Measurements from ENCODE around the gene SDCBP2. TPM values are rescaled to one million over a fixed set of nuclear protein-coding genes. Genes with fewer than 3 reads are reported as not detected.

The SDCBP2 gene
- total and polyA plus RNA-seq, 2 of the 8 experiments (the other 6 are each of a cell fraction or from before 2014, with no cell fraction given), result 4.2 to 6.7 TPM

DNA sequence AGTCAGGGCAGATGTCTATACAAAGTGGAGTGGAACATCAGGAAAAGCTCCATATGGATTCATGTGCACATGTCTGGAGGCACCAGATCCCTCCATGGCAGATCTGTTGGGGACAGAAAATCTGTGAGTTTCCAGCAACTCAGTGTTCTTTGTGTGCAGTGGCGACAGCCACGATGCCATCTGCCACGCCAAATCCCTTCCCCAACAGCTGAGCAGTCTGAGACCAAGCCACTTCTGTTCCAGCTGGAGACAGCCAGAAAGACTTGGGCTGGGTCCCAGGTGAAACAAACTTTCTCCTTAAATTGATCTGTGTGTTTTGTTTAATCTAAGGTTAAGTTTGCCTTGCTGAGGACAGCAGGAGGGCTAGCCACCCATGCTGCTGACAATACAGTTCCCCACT, 41.0 kb upstream of the SDCBP2 start:
- Histone ChIP-seq H3K36me3 (ENCODE audit: control insufficient read depth in 2 of 4, insufficient read depth in 4 of 4, low read length in 3 of 4) (peaks cover 6 to 47% (median 20%) of the 10 kb centered on the region in 4 experiments), H2BK12ac (ENCODE audit: low read depth, low read length) (no peak overlapping the region), H3K79me2 (ENCODE audit: control insufficient read depth in 1 of 2, insufficient read depth in 2 of 2, low read length in 2 of 2) (peaks cover 0 to 16% of the 10 kb centered on the region in 2 experiments; a peak in 2 of 4 replicates), H2AFZ (ENCODE audit: low read length) (no peak overlapping the region), H3K23me2 (ENCODE audit: low read depth, low read length) (no peaks in the 10 kb centered on the region), H3K56ac (replicated peaks; ENCODE audit: insufficient read length, low read depth, low read length) (no peak overlapping the region), H4K20me1 (replicated peaks in 1 of 2; ENCODE audit: control insufficient read depth in 1 of 2, insufficient read depth in 2 of 2, low read length in 2 of 2) (peaks cover 8 to 16% of the 10 kb centered on the region in 2 experiments), H3K23ac (ENCODE audit: insufficient read length) (no peak overlapping the region), H3K4me3 (ENCODE audit: extremely low read depth in 1 of 4, insufficient read depth in 2 of 4, low read depth in 3 of 4, low read length in 4 of 4) (no peak overlapping the region), H4K5ac (ENCODE audit: insufficient read length, low read depth, low read length) (no peak overlapping the region), H3K27ac (ENCODE audit: low read depth, low read length) (no peak overlapping the region), H3K4ac (replicated peaks; ENCODE audit: insufficient read length, low read depth, low read length) (no peak overlapping the region), H2BK120ac (replicated peaks; ENCODE audit: low read depth, low read length) (no peak overlapping the region), H3K4me1 (replicated peaks in 1 of 4; ENCODE audit: control insufficient read depth in 3 of 4, insufficient read depth in 4 of 4, low read length in 3 of 4) (no peaks in the 10 kb centered on the region), H3K79me1 (ENCODE audit: low read depth, low read length) (0 out of 2 replicates have a peak, but pooled peaks cover 4% of the 10 kb centered on the region), H3K14ac (ENCODE audit: insufficient read length) (no peak overlapping the region), H2BK15ac (ENCODE audit: low read length) (no peak overlapping the region), H3K9me3 (ENCODE audit: insufficient read depth in 2 of 2, low read depth in 1 of 2, low read length in 1 of 2) (no peaks in the 10 kb centered on the region), H3K4me2 (ENCODE audit: insufficient read depth in 1 of 2, low read depth in 2 of 2, low read length in 2 of 2) (no peak overlapping the region), H2AK5ac (ENCODE audit: low read depth, low read length) (no peak overlapping the region), H3K18ac (ENCODE audit: extremely low read depth, low read length) (no peak overlapping the region), H3K9ac (replicated peaks in 1 of 4; ENCODE audit: extremely low read depth in 1 of 4, low read depth in 3 of 4, low read length in 3 of 4) (0 out of 7 replicates have a peak overlapping the region, but pooled peaks of 1 of the 4 experiments have one; percentile 11), H3K27me3 (replicated peaks in 1 of 4; ENCODE audit: control insufficient read depth in 3 of 4, extremely low read depth in 1 of 4, insufficient read depth in 3 of 4, low read length in 3 of 4) (no peaks in the 10 kb centered on the region), H2BK5ac (ENCODE audit: low read depth, low read length) (no peak overlapping the region), H2BK20ac (ENCODE audit: low read length) (no peak overlapping the region), H4K8ac (ENCODE audit: extremely low read depth, insufficient read depth, low read length) (no peak overlapping the region), H4K91ac (replicated peaks; ENCODE audit: insufficient read length, low read length) (no peak overlapping the region)
- WGBS, 2 experiments (ENCODE audit: extremely low coverage in 1 of 2, insufficient coverage in 1 of 2, insufficient read length in 1 of 2, insufficient replicate concordance in 2 of 2, low coverage in 1 of 2, low lambda C conversion rate in 2 of 2, missing lambda C conversion rate in 1 of 2), result 93% methylated on average over 3 of the region's 3 CpGs; no CpG with 5 or more reads in 1 of the 2 experiments
- no peak for FAIRE-seq
- POLR2A ChIA-PET (ENCODE audit: partially characterized antibody), result interaction anchor here (1.1 to 1.5 kb wide), 2 partner anchors 8 to 12 kb away, joined by 3 read pairs; no protein-coding TSS in a partner anchor
- no peak for DNase-seq (ENCODE audit: low read depth in 1 of 2, low spot score in 2 of 2)
- CTCF ChIA-PET (ENCODE audit: partially characterized antibody), result interaction anchor here (0.7 to 1.1 kb wide), 4 partner anchors 10 to 1016 kb away, joined by 3 to 5 read pairs (median 3); no protein-coding TSS in a partner anchor
- TF ChIP-seq, protein P1, sequence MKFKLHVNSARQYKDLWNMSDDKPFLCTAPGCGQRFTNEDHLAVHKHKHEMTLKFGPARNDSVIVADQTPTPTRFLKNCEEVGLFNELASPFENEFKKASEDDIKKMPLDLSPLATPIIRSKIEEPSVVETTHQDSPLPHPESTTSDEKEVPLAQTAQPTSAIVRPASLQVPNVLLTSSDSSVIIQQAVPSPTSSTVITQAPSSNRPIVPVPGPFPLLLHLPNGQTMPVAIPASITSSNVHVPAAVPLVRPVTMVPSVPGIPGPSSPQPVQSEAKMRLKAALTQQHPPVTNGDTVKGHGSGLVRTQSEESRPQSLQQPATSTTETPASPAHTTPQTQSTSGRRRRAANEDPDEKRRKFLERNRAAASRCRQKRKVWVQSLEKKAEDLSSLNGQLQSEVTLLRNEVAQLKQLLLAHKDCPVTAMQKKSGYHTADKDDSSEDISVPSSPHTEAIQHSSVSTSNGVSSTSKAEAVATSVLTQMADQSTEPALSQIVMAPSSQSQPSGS (IDR thresholded peaks at IDR 0.05; ENCODE audit: low read length), result no peak
- TF ChIP-seq CEBPB (IDR thresholded peaks at IDR 0.05; ENCODE audit: low read depth, low read length) (no peak), SIN3A (conservative IDR thresholded peaks at IDR 0.05 in 1 of 2, IDR thresholded peaks at IDR 0.05 in 1 of 2; ENCODE audit: low read depth in 1 of 2, low read length in 2 of 2) (no peak), EZH2 (IDR thresholded peaks at IDR 0.05; ENCODE audit: low read depth, low read length, severe bottlenecking) (no peak), MAFK (IDR thresholded peaks at IDR 0.05; ENCODE audit: low read depth, low read length) (no peak), SP1 (IDR thresholded peaks at IDR 0.05; ENCODE audit: low read depth, low read length) (no peak), CREB1 (IDR thresholded peaks at IDR 0.05) (no peak), KDM4A (IDR thresholded peaks at IDR 0.05; ENCODE audit: low read depth, low read length, severe bottlenecking) (no peak), SP2 (IDR thresholded peaks at IDR 0.05; ENCODE audit: low read length) (no peak), SRF (IDR thresholded peaks at IDR 0.05; ENCODE audit: low read depth, low read length) (no peak)

All from H1 (cell line).